Astrocyte (in vitro differentiated cells and primary cell): ENCODE data around the gene MEGF11.

Experiments
- EZH2 ChIP-seq: IDR thresholded peaks from 2 replicates; pipeline ENCODE4 v1.6.1; 2012; ENCODE audit warnings: mild to moderate bottlenecking, low read length, inconsistent platforms; ENCODE audit not compliant: insufficient read depth
- TF ChIP-seq, protein P1 (sequence below): IDR thresholded peaks from 2 replicates; pipeline ENCODE4 v1.5.1; 2011; ENCODE audit warnings: low read depth, mild to moderate bottlenecking, inconsistent platforms, low read length, moderate library complexity; ENCODE audit not compliant: insufficient read depth

- TF ChIP-seq, protein P1, sequence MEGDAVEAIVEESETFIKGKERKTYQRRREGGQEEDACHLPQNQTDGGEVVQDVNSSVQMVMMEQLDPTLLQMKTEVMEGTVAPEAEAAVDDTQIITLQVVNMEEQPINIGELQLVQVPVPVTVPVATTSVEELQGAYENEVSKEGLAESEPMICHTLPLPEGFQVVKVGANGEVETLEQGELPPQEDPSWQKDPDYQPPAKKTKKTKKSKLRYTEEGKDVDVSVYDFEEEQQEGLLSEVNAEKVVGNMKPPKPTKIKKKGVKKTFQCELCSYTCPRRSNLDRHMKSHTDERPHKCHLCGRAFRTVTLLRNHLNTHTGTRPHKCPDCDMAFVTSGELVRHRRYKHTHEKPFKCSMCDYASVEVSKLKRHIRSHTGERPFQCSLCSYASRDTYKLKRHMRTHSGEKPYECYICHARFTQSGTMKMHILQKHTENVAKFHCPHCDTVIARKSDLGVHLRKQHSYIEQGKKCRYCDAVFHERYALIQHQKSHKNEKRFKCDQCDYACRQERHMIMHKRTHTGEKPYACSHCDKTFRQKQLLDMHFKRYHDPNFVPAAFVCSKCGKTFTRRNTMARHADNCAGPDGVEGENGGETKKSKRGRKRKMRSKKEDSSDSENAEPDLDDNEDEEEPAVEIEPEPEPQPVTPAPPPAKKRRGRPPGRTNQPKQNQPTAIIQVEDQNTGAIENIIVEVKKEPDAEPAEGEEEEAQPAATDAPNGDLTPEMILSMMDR, result no peak
- no peak for TF ChIP-seq EZH2
Measured at GRCh38 chr15:65953622-65954021, 299.9 kb downstream of the MEGF11 start.
